Dedifferentiated amniotic fluid mesenchymal stem cell (primary cell): Measurements from ENCODE around the gene ABLIM1.

Experiments used
- DNase-seq: peaks from one replicate; pipeline ENCODE4 v3.0.0-alpha.2; 2016; ENCODE audit errors: extremely low spot score

ABLIM1 gene

DNA sequence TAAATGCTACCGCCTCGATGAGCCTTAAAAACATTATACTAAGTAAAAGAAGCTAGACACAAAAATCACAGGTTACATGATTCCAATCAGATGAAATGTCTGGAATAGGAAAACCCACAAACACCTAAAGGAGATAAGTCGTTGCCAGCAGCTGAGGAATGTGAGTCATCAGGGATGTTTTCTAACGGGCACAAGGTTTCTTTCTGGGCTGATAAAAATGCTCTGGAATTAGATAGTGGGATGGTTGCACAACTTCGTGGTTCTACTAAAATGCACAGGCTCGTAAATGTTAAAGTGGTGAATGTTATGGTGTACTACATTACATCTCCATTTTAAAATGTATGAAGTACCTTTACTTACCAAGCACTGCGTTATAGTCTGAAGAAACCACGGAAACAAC is 9.7 kb downstream of the ABLIM1 start:
- DNase-seq: no peak

DNA sequence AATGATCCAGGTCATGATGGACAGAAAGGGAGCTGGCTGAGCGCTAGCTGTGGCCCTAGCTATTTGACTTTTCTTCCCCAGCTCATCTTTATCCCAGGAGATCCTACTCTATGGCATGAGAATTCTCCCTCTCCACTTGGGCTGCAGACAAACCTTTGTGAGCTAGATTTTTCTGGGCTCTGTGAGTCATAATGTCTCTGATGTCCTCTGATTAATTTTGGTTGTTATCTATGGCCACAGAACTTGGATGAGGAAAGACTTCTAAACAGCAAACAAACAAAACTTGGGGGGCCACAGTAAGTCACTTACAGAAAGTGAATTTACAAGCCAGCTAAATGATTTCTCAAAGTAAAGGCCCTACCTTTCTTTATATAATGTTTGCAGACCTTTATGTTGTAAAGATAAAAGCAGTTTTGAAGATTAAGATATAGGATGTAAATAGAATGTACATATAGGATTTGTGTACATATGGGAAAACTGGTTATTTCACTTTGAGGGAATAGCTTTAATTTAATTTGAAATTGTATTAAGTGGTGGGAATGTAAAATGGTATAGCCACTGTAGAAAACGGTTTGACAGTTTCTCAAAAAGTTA is 10.4 kb downstream of the ABLIM1 start:
- DNase-seq: no peak

GRCh38 chr10:114646426-114646825 is 11.6 kb downstream of the ABLIM1 start:
- no peak for DNase-seq

DNA sequence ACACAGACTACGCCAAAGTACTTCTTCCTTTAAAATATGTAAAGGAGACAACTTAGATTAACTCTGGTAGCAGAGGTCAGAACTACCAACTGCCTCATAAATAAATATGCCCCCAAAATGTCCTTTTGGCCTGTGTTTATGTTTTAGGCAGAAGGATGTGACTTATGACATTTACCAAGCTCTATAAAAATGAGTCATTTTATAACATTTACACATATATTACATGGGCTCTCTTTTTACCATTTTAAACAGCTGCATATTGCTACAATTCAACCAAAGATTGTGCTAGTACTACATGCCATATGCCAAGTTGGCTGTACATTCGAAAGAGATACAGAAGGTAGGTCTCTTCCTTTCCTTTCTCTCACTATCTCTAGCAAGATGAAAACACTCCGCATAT is 12.4 kb downstream of the ABLIM1 start:
- no peak for DNase-seq

DNA sequence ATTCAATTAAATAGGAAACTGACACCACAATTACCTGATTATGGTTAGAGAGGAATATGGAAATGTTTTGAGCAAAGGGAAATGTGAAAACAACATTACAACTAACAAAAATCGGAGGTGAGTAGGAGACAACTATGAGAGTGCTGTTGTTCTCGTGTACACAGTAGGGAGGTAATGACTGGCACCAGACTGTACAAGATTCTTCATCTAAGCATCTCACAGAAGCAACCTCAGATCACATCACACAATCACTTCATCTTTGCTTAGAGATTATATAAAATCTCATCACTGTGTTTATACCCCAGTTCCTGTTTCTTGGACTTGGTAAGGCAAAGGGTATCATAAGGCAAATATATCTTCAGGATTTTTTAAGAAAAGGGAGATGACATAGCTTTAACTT is 14.9 kb downstream of the ABLIM1 start:
- DNase-seq: no peak

DNA sequence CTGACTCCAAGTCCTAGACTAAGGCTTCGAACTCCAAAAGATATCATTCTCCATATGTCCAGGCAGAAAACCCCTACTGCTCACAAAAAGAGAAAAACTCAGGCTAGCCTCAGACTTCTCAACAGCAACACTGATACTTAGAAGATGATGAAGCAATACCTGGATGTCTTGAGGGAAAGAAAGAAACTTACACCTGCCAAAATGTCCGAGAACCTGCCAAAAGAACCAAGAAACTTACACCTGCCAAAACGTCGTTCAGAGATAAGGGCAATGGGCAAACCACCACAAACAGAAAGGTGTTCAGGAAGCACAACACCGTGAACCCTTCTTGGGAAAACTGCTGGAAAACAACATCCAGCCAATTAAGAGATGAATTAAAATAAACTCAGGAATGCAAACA is 15.3 kb downstream of the ABLIM1 start:
- DNase-seq: no peak

GRCh38 chr10:114638821-114639625 is 19.1 kb downstream of the ABLIM1 start:
- DNase-seq: peak; percentile 93

GRCh38 chr10:114635797-114636550 is 22.1 kb downstream of the ABLIM1 start:
- DNase-seq: no peak

DNA sequence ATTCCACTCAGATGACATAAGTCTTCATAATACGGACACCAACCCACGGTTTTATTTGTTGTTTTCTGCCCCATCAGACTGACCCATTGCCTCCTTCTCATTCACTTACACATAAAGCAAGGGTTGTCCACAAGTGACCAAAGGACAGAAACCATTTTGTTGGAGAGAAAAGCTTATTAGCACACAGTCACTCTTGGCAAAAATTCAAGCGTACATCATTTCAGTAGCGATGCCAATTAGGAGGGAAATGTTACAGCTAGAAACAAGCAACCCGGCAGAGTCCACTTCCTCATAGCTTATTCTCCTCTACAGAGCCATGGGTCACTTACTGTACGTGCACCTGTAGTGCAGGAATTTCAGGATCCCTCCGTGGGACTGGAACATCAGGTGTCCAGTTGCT is 23.0 kb downstream of the ABLIM1 start:
- DNase-seq: no peak

DNA sequence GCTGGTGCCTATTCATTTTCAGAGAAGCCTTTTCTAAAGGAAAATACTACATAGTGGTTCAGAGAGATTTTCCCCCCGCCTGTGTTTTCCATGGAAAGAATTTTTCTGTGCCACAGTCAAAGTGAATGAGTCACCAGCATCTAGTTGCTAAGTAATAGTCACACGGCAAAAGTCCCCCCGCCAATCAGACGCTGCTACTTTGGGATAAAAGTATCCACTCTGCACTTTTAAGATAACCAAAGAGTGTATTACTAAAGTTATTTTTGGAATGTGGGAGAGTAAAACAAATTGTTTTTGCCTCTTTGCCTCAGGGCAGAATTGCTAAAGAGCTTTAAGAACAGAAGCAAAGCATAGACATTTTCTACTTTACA is 23.5 kb downstream of the ABLIM1 start:
- DNase-seq: peak; percentile 99

DNA sequence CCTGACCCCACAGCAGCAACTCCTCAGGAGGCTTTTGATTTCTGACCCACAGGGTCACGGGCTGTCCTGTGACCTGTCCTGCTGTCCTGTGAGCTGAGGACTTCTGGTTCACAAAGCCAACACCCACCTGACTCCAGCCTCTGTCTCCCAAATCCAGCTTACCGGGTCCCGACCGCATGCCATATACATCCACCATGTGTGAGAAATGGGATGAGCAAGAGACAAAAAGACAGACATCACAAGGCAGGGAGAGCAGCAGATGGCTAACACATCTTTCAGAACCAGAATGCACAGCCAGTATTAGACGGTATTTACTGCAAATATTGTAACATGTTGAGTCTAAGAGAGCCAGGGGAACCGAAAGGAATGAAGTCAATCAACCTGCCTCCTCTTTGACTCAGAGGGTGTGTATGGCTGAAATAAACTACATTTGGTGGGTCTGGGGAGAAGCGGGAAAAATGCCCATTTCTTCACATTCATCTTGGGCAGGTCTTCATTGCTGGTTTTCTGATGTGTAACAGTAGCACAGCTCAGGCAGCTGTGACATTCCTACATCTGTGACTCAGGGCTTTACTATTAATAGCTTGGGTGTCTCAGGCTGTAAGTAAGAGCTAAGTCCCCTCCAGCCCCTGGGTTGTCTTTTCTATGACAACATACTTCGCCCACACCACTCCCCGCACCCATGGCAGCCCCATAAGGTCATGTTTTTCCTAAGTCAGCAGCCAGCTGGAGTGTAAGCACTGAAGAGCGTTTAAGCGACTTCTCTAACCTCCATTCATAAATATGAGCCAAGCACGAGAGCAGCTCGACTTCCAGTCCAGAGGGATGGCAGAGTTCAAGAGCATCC is 25.0 kb downstream of the ABLIM1 start:
- DNase-seq: peak; percentile 79

- peak; percentile 42 for DNase-seq
These were observed 26.2 kb downstream of the ABLIM1 start for GRCh38 chr10:114631666-114632417.

DNA sequence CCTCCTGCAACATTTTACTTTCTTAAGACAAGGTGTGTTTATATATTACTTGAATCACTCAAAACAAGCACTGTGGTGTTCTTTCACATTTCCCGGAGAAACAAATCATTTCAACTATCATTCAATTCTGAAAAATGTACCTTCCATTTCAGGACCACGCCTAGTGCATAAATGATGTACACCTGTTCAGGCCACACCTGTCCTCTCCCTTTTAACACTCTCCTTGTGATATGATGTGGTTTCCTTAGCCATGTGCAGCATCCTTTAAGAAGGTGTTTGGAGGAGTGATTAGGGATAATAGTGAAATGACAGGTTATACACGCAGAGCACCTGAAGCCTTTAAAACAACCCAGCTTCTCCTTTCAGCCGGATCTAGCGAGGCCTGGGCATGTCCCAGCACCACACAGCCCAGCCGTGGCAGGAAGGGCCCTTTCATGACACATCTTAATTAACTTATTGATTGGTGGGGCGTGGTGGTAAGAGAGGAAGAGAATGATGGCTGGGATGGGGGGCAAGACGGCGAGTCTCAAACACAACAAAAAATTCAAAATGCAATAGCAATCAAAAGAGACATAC is 26.9 kb downstream of the ABLIM1 start:
- DNase-seq: no peak

GRCh38 chr10:114629824-114630730 is 28.0 kb downstream of the ABLIM1 start:
- no peak for DNase-seq

DNA sequence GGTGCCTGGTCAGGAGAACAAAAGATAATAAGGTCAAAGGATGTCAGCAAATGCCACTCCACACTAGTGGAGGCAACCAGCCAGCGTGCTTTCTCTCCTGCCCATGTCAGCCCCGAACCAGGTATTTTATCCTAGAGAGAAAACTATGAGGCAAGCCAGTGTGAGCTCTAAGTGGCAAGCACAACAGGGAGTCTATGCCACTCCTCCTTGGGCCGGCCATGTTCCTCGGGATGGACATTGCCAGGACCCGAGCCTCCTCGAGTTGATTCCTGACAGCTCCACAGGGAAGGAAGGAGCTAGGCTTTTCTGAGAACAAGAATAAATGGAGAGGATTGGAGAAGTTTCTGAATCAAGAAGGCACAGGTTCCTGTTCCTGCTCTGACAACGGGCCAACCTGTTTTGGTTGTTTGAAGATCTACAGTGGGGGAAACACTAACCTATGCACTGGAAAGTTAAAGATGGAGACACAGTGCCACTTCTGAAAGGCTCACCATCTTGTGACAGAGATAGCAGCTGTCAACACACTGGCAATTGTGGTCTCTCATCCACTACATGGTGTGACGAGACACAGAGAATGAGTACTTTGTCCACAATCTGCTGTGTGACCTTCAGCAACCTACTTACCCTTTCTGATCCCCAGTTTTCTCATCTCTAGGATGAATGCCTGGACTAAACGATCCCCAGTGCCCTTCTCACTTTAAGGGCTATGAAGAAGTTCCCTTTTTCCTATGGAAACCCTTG is 28.8 kb downstream of the ABLIM1 start:
- no peak for DNase-seq

- no peak for DNase-seq
These were observed 30.0 kb downstream of the ABLIM1 start for GRCh38 chr10:114628106-114628505.

DNA sequence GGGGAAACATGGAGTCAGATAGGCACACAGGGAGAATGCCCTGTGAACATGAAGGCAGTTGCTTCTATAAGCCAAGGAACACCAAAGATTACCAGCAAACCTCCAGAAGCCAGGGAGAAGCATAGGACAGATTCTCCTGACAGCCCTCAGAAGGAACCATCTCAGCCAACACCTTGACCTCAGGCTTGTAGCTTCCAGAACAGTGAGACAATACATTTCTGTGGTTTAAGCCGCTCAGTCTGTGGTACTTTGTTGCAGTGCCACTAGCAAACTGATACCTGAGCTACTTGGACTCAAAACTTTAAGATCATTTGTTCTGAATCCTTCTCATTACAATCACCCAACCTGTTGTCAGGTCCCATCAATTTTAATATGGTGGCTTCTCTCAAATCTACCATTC is 31.2 kb downstream of the ABLIM1 start:
- no peak for DNase-seq

GRCh38 chr10:114624951-114625780 is 32.9 kb downstream of the ABLIM1 start:
- no peak for DNase-seq
